Measurements from ENCODE around the gene SGPP2.

- TF ChIP-seq POLR2A (IDR thresholded peaks at IDR 0.05; ENCODE audit: low read length) (no peak), GATA1 (IDR thresholded peaks at IDR 0.05; ENCODE audit: low read depth, low read length) (no peak)
Measured at GRCh38 chr2:222436040-222436413, 11.7 kb downstream of the SGPP2 start.
